H1 (cell line): ENCODE results near the gene TCERG1L. TPM values are rescaled to one million over a fixed set of nuclear protein-coding genes. Genes with fewer than 3 reads are reported as not detected.

Experiments
- CTCF ChIA-PET: fragments of 300-600 bp; sonication (Branson Sonifier 250); formaldehyde crosslinking; loops from one replicate; lab custom pipeline; 2021; ENCODE audit not compliant: partially characterized antibody; lab: Charles Lee
- POLR2A ChIA-PET: fragments of 300-600 bp; sonication (Branson Sonifier 250); formaldehyde crosslinking; loops from one replicate; lab custom pipeline; 2021; ENCODE audit warnings: inconsistent platforms; ENCODE audit not compliant: partially characterized antibody; lab: Charles Lee
- DNase-seq, 2 experiments: peaks; one replicate each; pipeline versions ENCODE4 v3.0.0 to v3.0.0-alpha.2; 2010 to 2022; ENCODE audit warnings: low spot score in 2 of 2, low read depth in 1 of 2, mixed read lengths in 1 of 2
- FAIRE-seq: peaks from 2 replicates; lab custom pipeline; 2011; peaks lifted over from hg19 to GRCh38; lab: Jason Lieb, UNC
- H2AFZ ChIP-seq: 2 replicates; pipeline ENCODE4 v1.8.1; 2012; ENCODE audit warnings: low read length, inconsistent platforms
- H2AK5ac ChIP-seq: 2 replicates; pipeline ENCODE4 v1.6.1; 2013; ENCODE audit warnings: low read depth, low read length
- H2BK120ac ChIP-seq: replicated peaks from 2 replicates; pipeline ENCODE3; 2013; ENCODE audit warnings: low read depth, low read length, inconsistent platforms
- H2BK12ac ChIP-seq: 2 replicates; pipeline ENCODE4 v1.6.1; 2013; ENCODE audit warnings: low read depth, low read length
- H2BK15ac ChIP-seq: 2 replicates; pipeline ENCODE4 v1.6.1; 2013; ENCODE audit warnings: low read length
- H2BK20ac ChIP-seq: 2 replicates; pipeline ENCODE4 v1.6.1; 2013; ENCODE audit warnings: low read length
- H2BK5ac ChIP-seq: 2 replicates; pipeline ENCODE4 v1.6.1; 2013; ENCODE audit warnings: low read depth, low read length
- H3K14ac ChIP-seq: 2 replicates; pipeline ENCODE4 v1.6.1; 2013; ENCODE audit warnings: inconsistent platforms; ENCODE audit not compliant: insufficient read length
- H3K18ac ChIP-seq: 2 replicates; pipeline ENCODE4 v1.6.1; 2013; ENCODE audit warnings: low read length; ENCODE audit errors: extremely low read depth
- H3K23ac ChIP-seq: 2 replicates; pipeline ENCODE4 v1.6.1; 2013; ENCODE audit warnings: inconsistent platforms; ENCODE audit not compliant: insufficient read length
- H3K23me2 ChIP-seq: 2 replicates; pipeline ENCODE4 v1.6.1; 2013; ENCODE audit warnings: low read depth, low read length
- H3K27ac ChIP-seq: 2 replicates; pipeline ENCODE4 v1.6.1; 2011; ENCODE audit warnings: low read depth, low read length, inconsistent platforms
- H3K27me3 ChIP-seq, 4 experiments: replicated peaks in 1 of 4; 1 replicate in 1 of 4; 2 replicates in 3 of 4; pipeline versions ENCODE4 v1.6.1 to v1.8.1; 2011 to 2013; ENCODE audit warnings: low read length in 3 of 4, mild to moderate bottlenecking in 3 of 4, inconsistent platforms in 2 of 4, mixed read lengths in 2 of 4, moderate library complexity in 1 of 4; ENCODE audit not compliant: control insufficient read depth in 3 of 4, insufficient read depth in 3 of 4; ENCODE audit errors: extremely low read depth in 1 of 4
- H3K36me3 ChIP-seq, 4 experiments: 2 replicates each; pipeline versions ENCODE4 v1.6.1 to v1.8.1; 2011 to 2013; ENCODE audit warnings: mild to moderate bottlenecking in 4 of 4, low read length in 3 of 4, moderate library complexity in 2 of 4, control low read depth in 1 of 4, inconsistent platforms in 1 of 4; ENCODE audit not compliant: insufficient read depth in 4 of 4, control insufficient read depth in 2 of 4
- H3K4ac ChIP-seq: replicated peaks from 2 replicates; pipeline ENCODE3; 2013; ENCODE audit warnings: low read length, low read depth, mixed read lengths, inconsistent platforms; ENCODE audit not compliant: insufficient read length
- H3K4me1 ChIP-seq, 4 experiments: replicated peaks in 1 of 4; 1 replicate in 1 of 4; 2 replicates in 3 of 4; pipeline versions ENCODE4 v1.6.1 to v1.8.1; 2011 to 2013; ENCODE audit warnings: low read length in 3 of 4, inconsistent platforms in 2 of 4, mixed read lengths in 1 of 4; ENCODE audit not compliant: insufficient read depth in 4 of 4, control insufficient read depth in 3 of 4
- H3K4me2 ChIP-seq, 2 experiments: 2 replicates each; pipeline versions ENCODE4 v1.6.1 to v1.8.1; 2011 to 2013; ENCODE audit warnings: low read depth in 2 of 2, low read length in 2 of 2, control low read depth in 1 of 2, inconsistent platforms in 1 of 2, mild to moderate bottlenecking in 1 of 2; ENCODE audit not compliant: insufficient read depth in 1 of 2
- H3K4me3 ChIP-seq, 4 experiments: fragments of 200-600, 300-600 bp in 1 of 4; sonication (generic), shearing (Covaris generic), sonication (Bioruptor Twin) in 1 of 4; 2 replicates each; pipeline versions ENCODE4 v1.5.1 to v1.8.1; 2011 to 2016; ENCODE audit warnings: low read length in 4 of 4, low read depth in 3 of 4, control low read depth in 2 of 4, inconsistent platforms in 2 of 4, mild to moderate bottlenecking in 2 of 4, mixed read lengths in 1 of 4, moderate library complexity in 1 of 4; ENCODE audit not compliant: insufficient read depth in 2 of 4; ENCODE audit errors: extremely low read depth in 1 of 4
- H3K56ac ChIP-seq: replicated peaks from 2 replicates; pipeline ENCODE3; 2013; ENCODE audit warnings: low read depth, mild to moderate bottlenecking, mixed read lengths, low read length, inconsistent platforms; ENCODE audit not compliant: insufficient read length
- H3K79me1 ChIP-seq: 2 replicates; pipeline ENCODE4 v1.6.1; 2013; ENCODE audit warnings: low read depth, low read length, control low read depth
- H3K79me2 ChIP-seq, 2 experiments: 2 replicates each; pipeline versions ENCODE4 v1.6.1 to v1.8.1; 2012 to 2013; ENCODE audit warnings: low read length in 2 of 2, mild to moderate bottlenecking in 2 of 2, inconsistent platforms in 1 of 2; ENCODE audit not compliant: insufficient read depth in 2 of 2, control insufficient read depth in 1 of 2
- H3K9ac ChIP-seq, 4 experiments: replicated peaks in 1 of 4; 1 replicate in 1 of 4; 2 replicates in 3 of 4; pipeline versions ENCODE4 v1.6.1 to v1.8.1; 2011 to 2013; ENCODE audit warnings: low read depth in 3 of 4, low read length in 3 of 4, control low read depth in 2 of 4, mild to moderate bottlenecking in 2 of 4, moderate library complexity in 2 of 4, inconsistent platforms in 1 of 4; ENCODE audit errors: extremely low read depth in 1 of 4
- H3K9me3 ChIP-seq, 2 experiments: 2 replicates each; pipeline versions ENCODE4 v1.6.1 to v1.8.1; 2012 to 2013; ENCODE audit warnings: mild to moderate bottlenecking in 2 of 2, moderate library complexity in 2 of 2, control low read depth in 1 of 2, inconsistent platforms in 1 of 2, low read depth in 1 of 2, low read length in 1 of 2, mixed read lengths in 1 of 2; ENCODE audit not compliant: insufficient read depth in 2 of 2
- H4K20me1 ChIP-seq, 2 experiments: replicated peaks in 1 of 2; 2 replicates each; pipeline versions ENCODE3 to v1.8.1; 2011 to 2013; ENCODE audit warnings: inconsistent platforms in 2 of 2, low read length in 2 of 2, mild to moderate bottlenecking in 1 of 2; ENCODE audit not compliant: insufficient read depth in 2 of 2, control insufficient read depth in 1 of 2
- H4K5ac ChIP-seq: 2 replicates; pipeline ENCODE4 v1.6.1; 2013; ENCODE audit warnings: low read length, low read depth, mixed read lengths, inconsistent platforms; ENCODE audit not compliant: insufficient read length
- H4K8ac ChIP-seq: 2 replicates; pipeline ENCODE4 v1.8.0; 2013; ENCODE audit warnings: mild to moderate bottlenecking, moderate library complexity, low read length, inconsistent platforms; ENCODE audit not compliant: insufficient read depth; ENCODE audit errors: extremely low read depth
- H4K91ac ChIP-seq: replicated peaks from 2 replicates; pipeline ENCODE3; 2013; ENCODE audit warnings: low read length, mixed read lengths, inconsistent platforms; ENCODE audit not compliant: insufficient read length
- CBX5 ChIP-seq: fragments of 300-800, 300-1000 bp; sonication (generic); IDR thresholded peaks from 2 replicates; pipeline ENCODE4 v1.7.1; 2016; ENCODE audit warnings: antibody characterized with exemption, low read length, low read depth
- CTBP2 ChIP-seq: IDR thresholded peaks from 2 replicates; pipeline ENCODE4 v1.7.0; 2011; ENCODE audit warnings: borderline replicate concordance, mild to moderate bottlenecking, moderate library complexity, mixed read lengths, low read length; ENCODE audit not compliant: insufficient read depth, insufficient read length
- NANOG ChIP-seq: IDR thresholded peaks from 2 replicates; pipeline ENCODE4 v1.6.1; 2011; ENCODE audit warnings: low read length, low read depth, mild to moderate bottlenecking, inconsistent platforms; ENCODE audit not compliant: insufficient read depth, poor library complexity, severe bottlenecking
- RAD21 ChIP-seq, 2 experiments: IDR thresholded peaks in 1 of 2; conservative IDR thresholded peaks in 1 of 2; 2 replicates each; pipeline ENCODE4 v1.6.1; 2011; ENCODE audit warnings: low read depth in 2 of 2, low read length in 2 of 2, improper control_type of control experiment in 1 of 2, inconsistent platforms in 1 of 2, mild to moderate bottlenecking in 1 of 2, moderate library complexity in 1 of 2
- SRF ChIP-seq: IDR thresholded peaks from 2 replicates; pipeline ENCODE4 v1.6.1; 2011; ENCODE audit warnings: mild to moderate bottlenecking, low read depth, low read length, moderate library complexity
- TEAD4 ChIP-seq: IDR thresholded peaks from 2 replicates; pipeline ENCODE4 v1.6.1; 2012; ENCODE audit warnings: low read depth, low read length, inconsistent platforms, mixed read lengths
- ZNF274 ChIP-seq: IDR thresholded peaks from 2 replicates; pipeline ENCODE4 v1.7.0; 2012; ENCODE audit warnings: low read length, borderline replicate concordance; ENCODE audit errors: extremely low read depth
- WGBS, 2 experiments: shearing (Covaris generic) in 1 of 2; methylation state at CpG; one replicate each; pipeline versions ENCODE4 v1.1.6 to v1.1.7; 2013 to 2015; ENCODE audit warnings: low lambda C conversion rate in 2 of 2, mixed read lengths in 2 of 2, inconsistent platforms in 1 of 2, low coverage in 1 of 2, missing lambda C conversion rate in 1 of 2; ENCODE audit not compliant: insufficient replicate concordance in 2 of 2, insufficient coverage in 1 of 2, insufficient read length in 1 of 2; ENCODE audit errors: extremely low coverage in 1 of 2, missing lambda C conversion rate in 1 of 2; 5-methylcytosine and 5-hydroxymethylcytosine counted together
- polyA plus RNA-seq, 7 experiments: library from polyadenylated mRNA; depleted of rRNA in 3 of 7; stranded (reverse) in 5 of 7; unstranded in 2 of 7; fragments of >200 nt in 5 of 7; fragments of 200-250 nt in 2 of 7; gene quantifications; 1 replicate in 5 of 7; 2 replicates in 1 of 7; 4 replicates in 1 of 7; pipeline versions ENCODE4 v1.2.1 to v1.2.3, GENCODE V29; 2011 to 2013; ENCODE audit warnings: missing spikeins in 2 of 7, mixed read lengths in 2 of 7
- total RNA-seq: library from RNA; stranded (reverse); fragmentation: NEBNext Ultra II Directional; extraction: Animal tissue kit (Norgen Biotek cat#: 25700); gene quantifications from 2 replicates; pipeline ENCODE4 v1.2.1, GENCODE V29; 2021

TCERG1L gene
- total and polyA plus RNA-seq, 2 of the 8 experiments (the other 6 are each of a cell fraction or from before 2014, with no cell fraction given): 3.9 to 6.9 TPM

DNA sequence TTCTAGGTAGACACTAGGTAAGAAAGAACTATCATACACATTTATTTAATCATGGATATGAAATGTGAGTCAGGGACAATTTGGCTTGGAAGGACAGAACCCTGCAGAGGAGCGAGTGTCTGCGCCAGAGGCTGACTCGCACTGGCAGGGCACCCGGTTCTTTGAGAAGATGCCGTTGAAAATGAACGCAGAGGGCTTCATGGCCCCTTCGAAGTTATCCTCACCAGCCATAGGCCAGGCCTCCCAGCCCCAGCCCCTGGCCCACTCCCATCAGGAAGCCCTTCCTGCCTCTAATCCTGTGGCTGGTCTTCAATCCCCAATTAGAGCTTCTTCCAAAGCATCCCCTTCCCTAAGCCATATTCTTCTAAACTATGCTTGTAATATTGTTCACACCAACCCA lies 239.8 kb downstream of the TCERG1L start:
- no peak overlapping the region for H2BK15ac ChIP-seq
- CTCF ChIA-PET: interaction anchor here (1.6 to 2.5 kb wide), 2 partner anchors 12 to 17 kb away, joined by 7 to 12 read pairs; no protein-coding TSS in a partner anchor
- no peak for TF ChIP-seq TEAD4
- no peak for TF ChIP-seq CBX5
- no peak for TF ChIP-seq RAD21 (IDR thresholded peaks at IDR 0.05 in 1 of 2, conservative IDR thresholded peaks at IDR 0.05 in 1 of 2; ENCODE audit: low read depth in 2 of 2, low read length in 2 of 2)
- TF ChIP-seq ZNF274: no peak
- no peak for TF ChIP-seq NANOG
- TF ChIP-seq CTBP2: no peak
- no peak for TF ChIP-seq SRF

More for the DNA sequence above, 239.8 kb downstream of the TCERG1L start:
- 94% methylated on average over 7 of the region's 7 CpGs; no CpG with 5 or more reads in 1 of the 2 experiments for WGBS, 2 experiments
- Histone ChIP-seq H3K79me2 (no peaks in the 10 kb centered on the region), H4K5ac (no peak overlapping the region), H3K4ac (no peak overlapping the region), H3K23me2 (peaks cover 6% of the 10 kb centered on the region), H2BK12ac (no peak overlapping the region; the same call in 1 of the 2 replicates), H3K18ac (0 out of 2 replicates have a peak overlapping the region, but pooled peaks have one; percentile 27), H4K20me1 (peaks cover 0 to 4% of the 10 kb centered on the region in 2 experiments), H3K4me2 (no peak overlapping the region), H2BK120ac (peak overlapping the region; percentile 11), H3K23ac (no peak overlapping the region), H3K4me1 (peaks cover 0 to 7% (median 5%) of the 10 kb centered on the region in 4 experiments; a peak in 4 of 7 replicates), H4K8ac (no peak overlapping the region), H2BK5ac (no peak overlapping the region), H2BK20ac (no peak overlapping the region), H3K36me3 (no peaks in the 10 kb centered on the region; a peak in 1 of 8 replicates), H3K4me3 (no peak overlapping the region), H4K91ac (no peak overlapping the region), H3K27ac (no peak overlapping the region), H3K9me3 (no peaks in the 10 kb centered on the region), H2AK5ac (no peak overlapping the region), H2AFZ (no peak overlapping the region), H3K14ac (no peak overlapping the region), H3K9ac (no peak overlapping the region), H3K79me1 (peaks cover 5% of the 10 kb centered on the region; the same call in 1 of the 2 replicates), H3K56ac (no peak overlapping the region), H3K27me3 (no peaks in the 10 kb centered on the region)
- FAIRE-seq (no peak), DNase-seq (no peak)
- POLR2A ChIA-PET: no interaction called here
